H1 (cell line): Measurements from ENCODE around the gene IKZF3.

Experiments
- CTCF ChIP-seq, 3 experiments: IDR thresholded peaks; 1 replicate in 2 of 3; 2 replicates in 1 of 3; pipeline versions ENCODE4 v1.5.1 to v1.6.1; 2011; ENCODE audit warnings: low read length in 3 of 3, mild to moderate bottlenecking in 3 of 3, inconsistent platforms in 2 of 3, low read depth in 1 of 3, moderate library complexity in 1 of 3; ENCODE audit not compliant: insufficient read depth in 1 of 3; ENCODE audit errors: control extremely low read depth in 1 of 3
- EP300 ChIP-seq, 2 experiments: IDR thresholded peaks; 1 replicate in 1 of 2; 2 replicates in 1 of 2; pipeline ENCODE4 v1.6.1; 2011 to 2012; ENCODE audit warnings: low read depth in 2 of 2, low read length in 2 of 2, mild to moderate bottlenecking in 2 of 2, borderline replicate concordance in 1 of 2, inconsistent platforms in 1 of 2, moderate library complexity in 1 of 2
- POLR2A ChIP-seq, 2 experiments: IDR thresholded peaks; 1 replicate in 1 of 2; 2 replicates in 1 of 2; pipeline ENCODE4 v1.6.1; 2011; ENCODE audit warnings: low read depth in 2 of 2, low read length in 2 of 2, mild to moderate bottlenecking in 2 of 2; ENCODE audit errors: control extremely low read depth in 1 of 2
- TF ChIP-seq, protein P1 (sequence below): IDR thresholded peaks from 2 replicates; pipeline ENCODE4 v1.6.1; 2012; ENCODE audit warnings: inconsistent platforms

DNA sequence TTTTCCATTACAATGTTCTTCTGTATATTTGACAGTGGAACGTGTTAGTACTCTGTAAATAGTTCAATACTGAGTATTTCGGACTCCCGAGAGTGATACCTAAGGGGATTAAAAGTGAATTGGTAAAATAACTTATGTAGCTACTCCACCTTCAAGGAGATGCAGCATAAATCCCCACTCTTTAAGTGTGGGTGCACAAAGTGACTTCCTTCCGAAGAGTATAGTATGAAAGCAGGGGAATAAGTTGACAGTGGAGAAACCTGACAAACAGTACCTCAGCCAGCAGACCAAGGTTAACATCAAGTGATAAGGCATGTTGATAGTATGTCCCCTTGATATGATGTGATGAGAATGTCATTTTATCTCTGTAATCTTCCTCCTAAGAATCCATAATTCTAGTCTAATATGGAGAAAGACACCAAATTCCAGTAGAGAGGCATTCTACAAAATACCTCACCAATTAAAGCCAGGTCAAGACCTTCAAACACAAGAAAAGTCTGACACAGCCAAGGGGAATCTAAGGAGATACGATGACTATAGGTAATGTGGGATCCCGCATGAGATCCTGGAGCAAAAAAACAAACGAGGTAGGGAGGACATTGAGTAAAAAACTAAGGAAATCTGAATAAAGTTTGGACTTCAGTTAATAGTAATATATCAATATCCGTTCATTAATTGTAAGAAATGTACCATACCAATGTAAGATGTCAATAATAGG is 2.1 kb upstream of the IKZF3 start:
- TF ChIP-seq CTCF (IDR thresholded peaks at IDR 0.05; ENCODE audit: control extremely low read depth in 1 of 3, insufficient read depth in 1 of 3, low read depth in 1 of 3, low read length in 3 of 3) (no peak), EP300 (IDR thresholded peaks at IDR 0.05; ENCODE audit: borderline replicate concordance in 1 of 2, low read depth in 2 of 2, low read length in 2 of 2) (no peak), POLR2A (IDR thresholded peaks at IDR 0.05; ENCODE audit: control extremely low read depth in 1 of 2, low read depth in 2 of 2, low read length in 2 of 2) (no peak)
- TF ChIP-seq, protein P1, sequence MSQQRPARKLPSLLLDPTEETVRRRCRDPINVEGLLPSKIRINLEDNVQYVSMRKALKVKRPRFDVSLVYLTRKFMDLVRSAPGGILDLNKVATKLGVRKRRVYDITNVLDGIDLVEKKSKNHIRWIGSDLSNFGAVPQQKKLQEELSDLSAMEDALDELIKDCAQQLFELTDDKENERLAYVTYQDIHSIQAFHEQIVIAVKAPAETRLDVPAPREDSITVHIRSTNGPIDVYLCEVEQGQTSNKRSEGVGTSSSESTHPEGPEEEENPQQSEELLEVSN: no peak
